ENCODE results near the gene DET1.

Gene DET1

DNA sequence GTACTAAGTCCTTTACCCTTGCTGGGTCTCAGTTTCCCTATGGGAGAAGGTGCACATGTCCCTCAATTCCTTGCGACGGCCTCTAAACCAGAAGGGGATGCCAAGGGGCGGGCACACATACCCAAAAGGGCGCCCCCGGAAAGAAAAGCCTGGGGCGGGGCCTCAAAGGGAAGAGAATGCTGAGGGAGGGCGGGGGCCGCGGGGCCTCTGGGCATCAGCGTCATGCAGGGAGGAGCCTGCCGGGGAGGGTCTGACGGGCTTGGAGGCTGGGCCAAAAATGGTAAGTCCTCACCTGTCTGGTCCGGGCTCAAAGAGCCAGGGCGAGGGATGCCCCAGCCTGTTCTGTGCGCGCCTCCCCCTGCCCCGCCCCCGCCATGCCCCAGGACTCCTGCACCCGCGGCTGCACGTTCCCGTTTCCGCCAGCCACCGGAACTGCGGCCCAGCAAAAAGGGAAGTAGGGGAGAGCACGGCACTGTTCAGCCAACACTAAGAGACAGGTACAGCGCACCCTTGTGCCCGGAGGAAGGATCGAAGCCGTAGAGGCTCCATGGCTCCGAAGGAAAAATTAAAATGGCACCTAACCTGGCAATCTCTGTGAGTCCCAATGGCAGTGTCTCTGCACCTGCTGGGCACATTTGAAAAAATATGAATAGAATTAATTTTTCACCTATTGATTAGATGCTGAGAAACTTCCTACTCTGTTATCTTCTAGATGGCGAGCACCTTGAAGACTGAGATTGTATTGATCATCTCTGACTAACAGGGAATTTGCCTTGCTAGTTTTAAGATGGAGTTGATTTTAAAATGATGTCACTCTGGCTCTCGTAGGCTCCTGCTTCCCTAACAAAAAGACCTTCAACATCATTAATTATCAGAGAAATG, at the start of gene DET1:
Gene DET1 (minus strand): TSS at position 434 of the 882 bp plus-strand sequence. CDS start 14,976 bp downstream, outside the sequence.
- Histone ChIP-seq H3K9me3 (ENCODE audit: control insufficient read depth, insufficient read depth, low read depth, low read length) (no peaks in the 10 kb centered on the region), H3K27ac (ENCODE audit: low read depth, low read length) (peak within 1 kb of the TSS; percentile 96), H3K9ac (ENCODE audit: low read length) (peak within 1 kb of the TSS; percentile 89), H3K36me3 (ENCODE audit: control insufficient read depth, insufficient read depth, low read length) (peaks cover 3% of the 10 kb centered on the region; the same call in 1 of the 2 replicates), H3K4me1 (ENCODE audit: control insufficient read depth, insufficient read depth, low read length) (peaks cover 40% of the 10 kb centered on the region), H3K27me3 (ENCODE audit: control insufficient read depth, insufficient read depth, low read length) (no peaks in the 10 kb centered on the region), H3K4me3 (ENCODE audit: low read depth, low read length) (peak within 1 kb of the TSS; percentile 77)

DNA sequence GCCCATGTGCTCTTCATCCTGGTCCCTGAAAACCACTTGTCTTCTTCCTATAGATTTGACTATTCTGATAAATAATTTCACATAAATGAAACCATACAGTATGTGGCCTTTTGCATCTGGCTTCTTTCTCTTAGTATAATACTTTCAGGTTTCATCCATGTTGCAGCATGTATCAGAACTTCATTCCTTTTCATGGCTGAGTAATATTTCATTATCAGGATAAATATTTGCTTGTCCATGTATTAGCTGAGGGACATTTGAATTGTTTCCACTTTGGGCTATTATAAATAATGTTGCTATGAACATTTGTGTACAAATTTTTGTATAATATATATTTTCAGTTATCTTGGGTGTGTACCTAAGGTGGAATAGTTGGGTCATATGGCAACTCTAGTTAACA, 44.9 kb upstream of the DET1 start:
- Histone ChIP-seq H3K4me1 (ENCODE audit: control insufficient read depth, insufficient read depth, low read length) (peaks cover 6% of the 10 kb centered on the region), H3K27me3 (ENCODE audit: control insufficient read depth, insufficient read depth, low read length) (no peaks in the 10 kb centered on the region), H3K9me3 (ENCODE audit: control insufficient read depth, insufficient read depth, low read depth, low read length) (no peaks in the 10 kb centered on the region), H3K27ac (ENCODE audit: low read depth, low read length) (no peak overlapping the region), H3K36me3 (ENCODE audit: control insufficient read depth, insufficient read depth, low read length) (no peaks in the 10 kb centered on the region), H3K4me3 (ENCODE audit: low read depth, low read length) (no peak overlapping the region), H3K9ac (ENCODE audit: low read length) (no peak overlapping the region)

GRCh38 chr15:88590759-88591158, 44.3 kb upstream of the DET1 start:
- H3K27ac ChIP-seq (ENCODE audit: low read depth, low read length): no peak overlapping the region
- peaks cover 10% of the 10 kb centered on the region for H3K4me1 ChIP-seq (ENCODE audit: control insufficient read depth, insufficient read depth, low read length)
- H3K27me3 ChIP-seq (ENCODE audit: control insufficient read depth, insufficient read depth, low read length): no peaks in the 10 kb centered on the region
- no peak overlapping the region for H3K4me3 ChIP-seq (ENCODE audit: low read depth, low read length)
- no peak overlapping the region for H3K9ac ChIP-seq (ENCODE audit: low read length)
- no peaks in the 10 kb centered on the region for H3K9me3 ChIP-seq (ENCODE audit: control insufficient read depth, insufficient read depth, low read depth, low read length)
- H3K36me3 ChIP-seq (ENCODE audit: control insufficient read depth, insufficient read depth, low read length): no peaks in the 10 kb centered on the region

- no peaks in the 10 kb centered on the region for H3K27me3 ChIP-seq (ENCODE audit: control insufficient read depth, insufficient read depth, low read length)
- no peak overlapping the region for H3K27ac ChIP-seq (ENCODE audit: low read depth, low read length)
- peaks cover 10% of the 10 kb centered on the region; the same call in 1 of the 2 replicates for H3K4me1 ChIP-seq (ENCODE audit: control insufficient read depth, insufficient read depth, low read length)
- no peak overlapping the region for H3K4me3 ChIP-seq (ENCODE audit: low read depth, low read length)
- no peaks in the 10 kb centered on the region for H3K36me3 ChIP-seq (ENCODE audit: control insufficient read depth, insufficient read depth, low read length)
- no peaks in the 10 kb centered on the region for H3K9me3 ChIP-seq (ENCODE audit: control insufficient read depth, insufficient read depth, low read depth, low read length)
- no peak overlapping the region for H3K9ac ChIP-seq (ENCODE audit: low read length)
Observed at GRCh38 chr15:88586401-88587162, 40.1 kb upstream of the DET1 start.

GRCh38 chr15:88580532-88580931, 34.1 kb upstream of the DET1 start:
- no peak overlapping the region for H3K9ac ChIP-seq (ENCODE audit: low read length)
- no peaks in the 10 kb centered on the region for H3K9me3 ChIP-seq (ENCODE audit: control insufficient read depth, insufficient read depth, low read depth, low read length)
- no peak overlapping the region for H3K27ac ChIP-seq (ENCODE audit: low read depth, low read length)
- no peaks in the 10 kb centered on the region for H3K27me3 ChIP-seq (ENCODE audit: control insufficient read depth, insufficient read depth, low read length)
- no peaks in the 10 kb centered on the region for H3K4me1 ChIP-seq (ENCODE audit: control insufficient read depth, insufficient read depth, low read length)
- no peaks in the 10 kb centered on the region for H3K36me3 ChIP-seq (ENCODE audit: control insufficient read depth, insufficient read depth, low read length)
- H3K4me3 ChIP-seq (ENCODE audit: low read depth, low read length): no peak overlapping the region

GRCh38 chr15:88579322-88579721, 32.8 kb upstream of the DET1 start:
- H3K4me1 ChIP-seq (ENCODE audit: control insufficient read depth, insufficient read depth, low read length): peaks cover 8% of the 10 kb centered on the region; the same call in 1 of the 2 replicates
- H3K36me3 ChIP-seq (ENCODE audit: control insufficient read depth, insufficient read depth, low read length): no peaks in the 10 kb centered on the region
- no peaks in the 10 kb centered on the region for H3K9me3 ChIP-seq (ENCODE audit: control insufficient read depth, insufficient read depth, low read depth, low read length)
- H3K27me3 ChIP-seq (ENCODE audit: control insufficient read depth, insufficient read depth, low read length): no peaks in the 10 kb centered on the region
- H3K27ac ChIP-seq (ENCODE audit: low read depth, low read length): no peak overlapping the region
- H3K9ac ChIP-seq (ENCODE audit: low read length): no peak overlapping the region
- no peak overlapping the region for H3K4me3 ChIP-seq (ENCODE audit: low read depth, low read length)

GRCh38 chr15:88574655-88575054, 28.2 kb upstream of the DET1 start:
- Histone ChIP-seq H3K9ac (ENCODE audit: low read length) (no peak overlapping the region), H3K4me1 (ENCODE audit: control insufficient read depth, insufficient read depth, low read length) (peaks cover 17% of the 10 kb centered on the region; the same call in 1 of the 2 replicates), H3K9me3 (ENCODE audit: control insufficient read depth, insufficient read depth, low read depth, low read length) (no peaks in the 10 kb centered on the region), H3K27me3 (ENCODE audit: control insufficient read depth, insufficient read depth, low read length) (no peaks in the 10 kb centered on the region), H3K4me3 (ENCODE audit: low read depth, low read length) (no peak overlapping the region), H3K36me3 (ENCODE audit: control insufficient read depth, insufficient read depth, low read length) (no peaks in the 10 kb centered on the region), H3K27ac (ENCODE audit: low read depth, low read length) (no peak overlapping the region)

GRCh38 chr15:88574077-88574476, 27.6 kb upstream of the DET1 start:
- Histone ChIP-seq H3K9ac (ENCODE audit: low read length) (no peak overlapping the region), H3K27me3 (ENCODE audit: control insufficient read depth, insufficient read depth, low read length) (no peaks in the 10 kb centered on the region), H3K27ac (ENCODE audit: low read depth, low read length) (no peak overlapping the region), H3K36me3 (ENCODE audit: control insufficient read depth, insufficient read depth, low read length) (no peaks in the 10 kb centered on the region), H3K4me1 (ENCODE audit: control insufficient read depth, insufficient read depth, low read length) (peaks cover 19% of the 10 kb centered on the region; the same call in 1 of the 2 replicates), H3K4me3 (ENCODE audit: low read depth, low read length) (no peak overlapping the region), H3K9me3 (ENCODE audit: control insufficient read depth, insufficient read depth, low read depth, low read length) (no peaks in the 10 kb centered on the region)

DNA sequence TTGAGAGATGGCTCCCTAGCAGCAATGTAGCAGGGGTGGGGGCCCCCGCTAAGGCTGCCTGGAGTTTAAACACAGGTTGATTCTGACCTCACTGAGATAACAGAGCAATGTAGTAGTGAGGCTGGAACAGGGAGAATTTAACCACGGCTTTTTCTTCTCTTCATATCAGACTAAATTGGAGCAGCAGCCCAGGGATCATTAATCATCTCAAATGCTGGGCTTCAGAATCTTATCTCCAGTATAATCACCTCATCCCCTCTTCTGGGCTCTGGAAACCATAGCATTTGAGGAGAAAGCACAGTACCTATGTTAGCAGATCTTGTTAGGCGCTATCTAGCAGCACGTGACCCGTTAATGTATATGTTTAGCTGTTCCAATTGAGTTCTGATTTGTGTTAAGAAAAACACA, 25.4 kb upstream of the DET1 start:
- Histone ChIP-seq H3K36me3 (ENCODE audit: control insufficient read depth, insufficient read depth, low read length) (no peaks in the 10 kb centered on the region), H3K9me3 (ENCODE audit: control insufficient read depth, insufficient read depth, low read depth, low read length) (no peaks in the 10 kb centered on the region), H3K27ac (ENCODE audit: low read depth, low read length) (no peak overlapping the region), H3K4me3 (ENCODE audit: low read depth, low read length) (no peak overlapping the region), H3K9ac (ENCODE audit: low read length) (no peak overlapping the region), H3K27me3 (ENCODE audit: control insufficient read depth, insufficient read depth, low read length) (no peaks in the 10 kb centered on the region), H3K4me1 (ENCODE audit: control insufficient read depth, insufficient read depth, low read length) (peaks cover 25% of the 10 kb centered on the region)

DNA sequence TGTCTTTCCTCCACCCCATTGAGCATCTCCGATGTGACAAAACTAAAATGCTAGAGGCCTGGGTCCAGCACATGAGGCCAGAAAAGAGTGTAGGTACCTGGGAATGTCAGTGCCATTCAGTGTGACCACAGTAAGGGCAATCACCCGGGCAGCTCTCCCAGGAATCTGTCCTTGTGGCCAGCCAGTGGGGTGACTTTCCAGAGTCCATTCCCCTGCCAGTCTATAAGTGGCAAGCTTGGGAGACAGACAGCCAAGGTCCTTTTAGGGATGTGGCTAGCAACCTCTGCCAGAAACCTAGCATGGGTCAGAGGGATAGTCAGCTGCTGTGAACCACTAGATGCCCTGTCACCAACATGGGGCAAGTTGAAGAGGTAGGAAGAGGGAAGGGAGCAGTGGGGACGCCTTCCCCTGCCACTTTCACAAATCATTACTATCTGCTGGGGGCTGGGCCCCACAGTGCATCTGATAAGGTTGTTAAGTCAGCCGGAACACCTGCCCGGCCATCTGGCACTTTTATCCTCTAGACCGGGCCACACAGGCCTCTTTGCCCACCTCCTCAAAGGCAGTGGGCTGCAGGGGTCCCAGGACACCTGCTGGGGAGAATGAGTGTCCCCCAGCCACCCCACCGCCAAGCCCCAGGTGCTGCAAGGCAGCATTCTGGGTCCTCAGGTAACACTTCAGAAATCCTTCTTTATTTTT, 24.8 kb upstream of the DET1 start:
- Histone ChIP-seq H3K9me3 (ENCODE audit: control insufficient read depth, insufficient read depth, low read depth, low read length) (no peaks in the 10 kb centered on the region), H3K36me3 (ENCODE audit: control insufficient read depth, insufficient read depth, low read length) (no peaks in the 10 kb centered on the region), H3K9ac (ENCODE audit: low read length) (no peak overlapping the region), H3K27me3 (ENCODE audit: control insufficient read depth, insufficient read depth, low read length) (no peaks in the 10 kb centered on the region), H3K27ac (ENCODE audit: low read depth, low read length) (no peak overlapping the region), H3K4me1 (ENCODE audit: control insufficient read depth, insufficient read depth, low read length) (peaks cover 25% of the 10 kb centered on the region), H3K4me3 (ENCODE audit: low read depth, low read length) (no peak overlapping the region)

Measured in HUES6 (cell line).